ENCODE data around the gene ALAD. TPM values are rescaled to one million over a fixed set of nuclear protein-coding genes. Genes with fewer than 3 reads are reported as not detected.
A peak's percentile ranks its signal among the peaks of the same experiment; 100 is the strongest.

ALAD gene
- total and polyA plus RNA-seq, 4 donors: 40.2 to 258 (median 74.2) TPM

- TF ChIP-seq, protein P1, sequence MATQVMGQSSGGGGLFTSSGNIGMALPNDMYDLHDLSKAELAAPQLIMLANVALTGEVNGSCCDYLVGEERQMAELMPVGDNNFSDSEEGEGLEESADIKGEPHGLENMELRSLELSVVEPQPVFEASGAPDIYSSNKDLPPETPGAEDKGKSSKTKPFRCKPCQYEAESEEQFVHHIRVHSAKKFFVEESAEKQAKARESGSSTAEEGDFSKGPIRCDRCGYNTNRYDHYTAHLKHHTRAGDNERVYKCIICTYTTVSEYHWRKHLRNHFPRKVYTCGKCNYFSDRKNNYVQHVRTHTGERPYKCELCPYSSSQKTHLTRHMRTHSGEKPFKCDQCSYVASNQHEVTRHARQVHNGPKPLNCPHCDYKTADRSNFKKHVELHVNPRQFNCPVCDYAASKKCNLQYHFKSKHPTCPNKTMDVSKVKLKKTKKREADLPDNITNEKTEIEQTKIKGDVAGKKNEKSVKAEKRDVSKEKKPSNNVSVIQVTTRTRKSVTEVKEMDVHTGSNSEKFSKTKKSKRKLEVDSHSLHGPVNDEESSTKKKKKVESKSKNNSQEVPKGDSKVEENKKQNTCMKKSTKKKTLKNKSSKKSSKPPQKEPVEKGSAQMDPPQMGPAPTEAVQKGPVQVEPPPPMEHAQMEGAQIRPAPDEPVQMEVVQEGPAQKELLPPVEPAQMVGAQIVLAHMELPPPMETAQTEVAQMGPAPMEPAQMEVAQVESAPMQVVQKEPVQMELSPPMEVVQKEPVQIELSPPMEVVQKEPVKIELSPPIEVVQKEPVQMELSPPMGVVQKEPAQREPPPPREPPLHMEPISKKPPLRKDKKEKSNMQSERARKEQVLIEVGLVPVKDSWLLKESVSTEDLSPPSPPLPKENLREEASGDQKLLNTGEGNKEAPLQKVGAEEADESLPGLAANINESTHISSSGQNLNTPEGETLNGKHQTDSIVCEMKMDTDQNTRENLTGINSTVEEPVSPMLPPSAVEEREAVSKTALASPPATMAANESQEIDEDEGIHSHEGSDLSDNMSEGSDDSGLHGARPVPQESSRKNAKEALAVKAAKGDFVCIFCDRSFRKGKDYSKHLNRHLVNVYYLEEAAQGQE (IDR thresholded peaks at IDR 0.05): no peak
- TF ChIP-seq RXRA (IDR thresholded peaks at IDR 0.05): no peak
- TF ChIP-seq, protein P2, sequence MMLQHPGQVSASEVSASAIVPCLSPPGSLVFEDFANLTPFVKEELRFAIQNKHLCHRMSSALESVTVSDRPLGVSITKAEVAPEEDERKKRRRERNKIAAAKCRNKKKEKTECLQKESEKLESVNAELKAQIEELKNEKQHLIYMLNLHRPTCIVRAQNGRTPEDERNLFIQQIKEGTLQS (IDR thresholded peaks at IDR 0.05): no peak
Observed at GRCh38 chr9:113397203-113397631, 3.9 kb downstream of the ALAD start (continued).

GRCh38 chr9:113395000-113395861 lies 5.9 kb downstream of the ALAD start:
- TF ChIP-seq GABPA (IDR thresholded peaks at IDR 0.05 in 1 of 2, conservative IDR thresholded peaks at IDR 0.05 in 1 of 2) (no peak), TAF1 (conservative IDR thresholded peaks at IDR 0.05) (no peak), HNF4G (IDR thresholded peaks at IDR 0.05) (peak; percentile 89), FOXA1 (IDR thresholded peaks at IDR 0.05) (peak; percentile 68), EGR1 (IDR thresholded peaks at IDR 0.05; ENCODE audit: low read depth in 2 of 2) (peak in 1 of 2 donors; percentile 58), HNF4A (conservative IDR thresholded peaks at IDR 0.05) (peak; percentile 97 to 99), JUND (IDR thresholded peaks at IDR 0.05) (peak; percentile 40 to 96), CTCF (IDR thresholded peaks at IDR 0.05; ENCODE audit: low read depth, low read length, missing input control) (no peak), RXRA (IDR thresholded peaks at IDR 0.05) (peak; percentile 76 to 97), RAD21 (IDR thresholded peaks at IDR 0.05) (peak; percentile 47 to 54), MAX (IDR thresholded peaks at IDR 0.05) (peak; percentile 81), ZBTB33 (IDR thresholded peaks at IDR 0.05) (peak; percentile 73), YY1 (IDR thresholded peaks at IDR 0.05) (peak; percentile 64), NR2F2 (IDR thresholded peaks at IDR 0.05) (no peak), SP1 (IDR thresholded peaks at IDR 0.05) (peak; percentile 88), FOXA2 (IDR thresholded peaks at IDR 0.05) (peak; percentile 72)
- TF ChIP-seq, protein P1 (IDR thresholded peaks at IDR 0.05): peak; percentile 80
- TF ChIP-seq, protein P2 (IDR thresholded peaks at IDR 0.05): peak; percentile 61
- Histone ChIP-seq H3K27ac (ENCODE audit: low read depth in 1 of 2, low read length in 2 of 2) (peak overlapping the region; percentile 68 to 82), H3K4me1 (ENCODE audit: control insufficient read depth in 4 of 4, insufficient read depth in 4 of 4, low read length in 3 of 4) (peaks cover 20 to 90% (median 69%) of the 10 kb centered on the region in 4 donors), H3K9me3 (ENCODE audit: control insufficient read depth in 4 of 4, low read length in 3 of 4) (no peaks in the 10 kb centered on the region), H3K27me3 (ENCODE audit: control insufficient read depth in 4 of 4, insufficient read depth in 4 of 4, low read length in 3 of 4) (no peaks in the 10 kb centered on the region), H3K4me3 (ENCODE audit: low read depth in 1 of 3, low read length in 3 of 3) (peak overlapping the region in 1 of 3 donors; percentile 10), H3K36me3 (ENCODE audit: control insufficient read depth in 4 of 4, insufficient read depth in 3 of 4, low read depth in 1 of 4, low read length in 3 of 4) (peaks cover 3 to 27% (median 15%) of the 10 kb centered on the region in 4 donors), H3K9ac (ENCODE audit: low read depth in 1 of 2, low read length in 2 of 2) (no peak overlapping the region)
- 75% methylated on average over 9 of the region's 9 CpGs for WGBS
- DNase-seq (ENCODE audit: low spot score): no peak
